Muscle of leg (tissue), 11 donors: Measurements from ENCODE around the gene LGALS14. TPM values are rescaled to one million over a fixed set of nuclear protein-coding genes. Genes with fewer than 3 reads are reported as not detected.
"Not testable (repeated sequence)": the region's sequence is repeated elsewhere in the genome, so short reads cannot be mapped to it uniquely, and the experiment has no call there.

Source experiments
- DNase-seq: peaks from one replicate; pipeline ENCODE4 v3.0.0; 2013
- H3K27ac ChIP-seq: one replicate; pipeline ENCODE4 v1.5.1; 2013; ENCODE audit warnings: mild to moderate bottlenecking, low read length, control low read depth
- H3K27me3 ChIP-seq: one replicate; pipeline ENCODE4 v1.6.1; 2013; ENCODE audit warnings: low read length; ENCODE audit not compliant: control insufficient read depth, insufficient read depth
- H3K36me3 ChIP-seq: one replicate; pipeline ENCODE4 v1.6.1; 2013; ENCODE audit warnings: low read length; ENCODE audit not compliant: control insufficient read depth, insufficient read depth
- H3K4me1 ChIP-seq: one replicate; pipeline ENCODE4 v1.6.1; 2013; ENCODE audit warnings: low read length; ENCODE audit not compliant: control insufficient read depth, insufficient read depth
- H3K4me3 ChIP-seq: one replicate; pipeline ENCODE4 v1.5.1; 2013; ENCODE audit warnings: low read length, control low read depth
- H3K9me3 ChIP-seq: replicated peaks from 2 replicates; pipeline ENCODE4 v1.6.1; 2013; ENCODE audit warnings: low read depth, low read length; ENCODE audit not compliant: control insufficient read depth
- WGBS: methylation state at CpG from one replicate; pipeline ENCODE4 v1.1.5; 2013; ENCODE audit warnings: missing lambda C conversion rate; ENCODE audit not compliant: insufficient coverage; 5-methylcytosine and 5-hydroxymethylcytosine counted together
- polyA plus RNA-seq, 8 donors: library from polyadenylated mRNA; unstranded; fragments of 120-200 nt; gene quantifications; one replicate each; pipeline versions ENCODE4 v1.2.1 to v1.2.3, GENCODE V29; 2013; ENCODE audit warnings: inconsistent platforms in 1 of 8, low replicate concordance in 1 of 8; ENCODE audit not compliant: insufficient read length in 8 of 8, insufficient read depth in 1 of 8
- total RNA-seq: library from RNA; stranded (reverse); fragments of 120-200 nt; gene quantifications from one replicate; pipeline ENCODE4 v1.2.4, GENCODE V29; 2013

The LGALS14 gene
- total and polyA plus RNA-seq, 9 donors = 0.13 to 0.39 (median 0.34) TPM; not detected in 2

DNA sequence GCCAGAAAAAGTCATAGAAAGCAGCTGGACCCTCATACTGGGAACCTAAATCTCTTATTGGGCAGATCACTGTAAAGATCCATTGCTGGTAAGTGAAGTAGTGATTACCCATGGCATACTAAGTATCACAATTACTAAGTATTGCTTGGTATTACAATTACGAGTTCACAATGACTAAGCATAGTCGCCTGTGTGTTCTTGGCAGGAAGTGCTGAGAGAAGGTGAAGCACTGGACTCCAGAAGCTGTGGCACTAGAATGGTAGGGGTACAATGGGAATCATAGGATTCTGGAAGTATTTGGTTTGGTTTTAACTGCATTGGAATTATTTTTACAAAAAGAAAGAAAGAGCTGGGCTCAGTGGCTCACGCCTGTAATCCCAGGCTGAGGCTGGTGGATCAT is 28.3 kb upstream of the LGALS14 start:
- H3K4me1 ChIP-seq = peaks cover 8% of the 10 kb centered on the region
- H3K27ac ChIP-seq = no peak overlapping the region
- no peak for DNase-seq
- H3K9me3 ChIP-seq = no peaks in the 10 kb centered on the region
- H3K27me3 ChIP-seq = no peaks in the 10 kb centered on the region
- 71% methylated on average over 2 of the region's 3 CpGs for WGBS
- no peak overlapping the region for H3K4me3 ChIP-seq
- H3K36me3 ChIP-seq = no peaks in the 10 kb centered on the region

DNA sequence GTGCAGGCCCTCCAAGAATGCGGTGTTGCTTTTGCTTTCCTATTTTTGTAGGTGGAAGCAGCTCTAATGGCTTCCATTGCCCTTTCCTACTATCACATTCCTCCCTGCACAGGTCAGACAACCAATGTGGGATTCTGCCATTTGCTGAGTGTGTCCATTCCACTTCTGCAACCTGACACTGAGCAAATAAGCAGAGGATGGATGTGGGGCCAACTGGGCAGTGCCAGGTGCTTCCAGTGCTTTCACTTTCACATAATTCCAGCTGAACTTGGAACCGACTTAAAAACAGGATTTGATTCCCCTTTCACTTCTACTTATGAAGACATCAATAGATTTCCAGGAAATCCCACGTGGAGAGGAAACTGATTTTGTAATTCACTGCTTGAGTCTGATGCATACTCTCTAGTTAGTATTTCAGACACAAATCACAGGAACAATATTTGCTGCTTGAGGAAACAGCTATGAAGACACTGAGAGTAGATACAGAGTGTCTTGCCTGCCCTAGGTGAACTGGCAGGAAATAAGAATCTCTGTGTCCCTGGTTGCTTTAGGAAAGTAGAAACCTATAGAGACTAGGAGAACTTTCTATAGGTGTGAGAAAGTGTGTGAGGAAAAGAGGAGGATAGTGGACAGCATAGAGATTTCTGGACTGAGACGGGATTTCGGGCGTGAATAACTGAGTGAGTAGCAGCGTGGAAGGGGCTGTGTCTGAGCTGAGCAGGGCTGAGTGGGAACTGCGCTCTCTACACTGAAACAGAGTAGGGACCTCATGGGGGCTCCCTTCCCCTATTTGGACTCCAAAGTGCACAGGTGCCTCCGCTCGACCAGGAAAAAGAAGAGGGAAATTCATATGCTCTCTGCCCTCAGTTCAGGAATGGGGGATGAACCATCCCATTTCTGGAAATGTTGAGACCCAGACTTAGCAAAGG is 26.1 kb upstream of the LGALS14 start:
- DNase-seq = peak; percentile 68
- Histone ChIP-seq H3K4me3 (no peak overlapping the region), H3K4me1 (peaks cover 8% of the 10 kb centered on the region), H3K27ac (peak overlapping the region; percentile 85), H3K27me3 (no peaks in the 10 kb centered on the region), H3K9me3 (no peaks in the 10 kb centered on the region), H3K36me3 (no peaks in the 10 kb centered on the region)
- 66% methylated on average over 3 of the region's 10 CpGs for WGBS

DNA sequence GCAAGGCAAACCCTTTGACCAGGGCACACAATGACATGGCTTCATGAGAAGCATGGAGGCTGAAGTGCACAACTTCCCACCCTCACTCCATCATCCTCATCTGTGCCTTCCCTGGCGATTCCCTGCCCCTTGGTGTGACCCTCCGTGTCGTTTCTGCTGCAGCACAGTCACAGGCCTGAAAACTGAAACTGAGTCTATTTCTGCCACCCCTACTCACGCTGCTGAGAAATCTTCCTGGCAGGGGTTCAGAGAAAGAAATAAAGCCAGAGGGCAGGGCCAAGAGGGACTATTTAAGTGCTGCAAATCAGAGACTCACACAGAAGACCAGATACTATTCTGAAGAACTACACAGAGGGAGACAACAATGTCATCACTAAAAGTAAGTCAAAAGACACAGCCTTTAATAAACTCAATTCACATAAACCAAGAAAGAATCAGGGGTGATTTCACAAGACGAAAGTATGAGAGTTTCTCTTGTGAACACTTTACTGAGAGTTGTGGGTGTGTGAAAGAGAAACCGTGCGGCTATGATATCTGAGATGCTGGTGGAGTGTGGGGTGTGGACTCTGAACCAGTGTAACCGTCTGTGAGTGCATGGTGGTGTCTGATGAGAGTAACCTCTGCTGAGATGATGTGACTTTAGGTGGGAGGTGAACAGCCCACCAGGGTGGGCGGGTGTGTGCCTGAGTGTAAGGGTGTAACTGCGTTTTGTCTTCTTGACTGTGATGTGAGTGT is 25.1 kb upstream of the LGALS14 start:
- DNase-seq = peak; percentile 60
- Histone ChIP-seq H3K27me3 (no peaks in the 10 kb centered on the region), H3K36me3 (no peaks in the 10 kb centered on the region), H3K4me1 (peaks cover 8% of the 10 kb centered on the region), H3K27ac (peak overlapping the region; percentile 85), H3K4me3 (peak overlapping the region; percentile 35), H3K9me3 (no peaks in the 10 kb centered on the region)
- 55% methylated on average over 6 of the region's 10 CpGs for WGBS

DNA sequence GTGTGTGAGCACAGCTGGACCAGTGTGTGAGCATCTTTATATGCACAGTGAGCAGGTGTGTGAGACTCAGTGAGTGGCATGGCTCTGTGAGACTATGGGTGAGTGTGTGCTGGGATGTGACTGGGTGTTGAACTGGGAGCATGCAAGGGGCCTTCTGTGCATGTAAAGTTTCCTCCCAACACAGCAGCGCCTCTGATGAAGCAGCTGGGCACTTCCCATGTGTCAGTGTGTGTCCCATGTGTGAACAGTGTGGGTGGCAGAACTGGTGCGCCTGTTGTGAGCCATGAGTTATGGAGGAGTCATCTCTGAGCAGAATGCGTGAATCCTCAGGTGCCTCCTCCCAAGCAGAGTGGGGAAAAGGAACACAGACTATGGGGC is 24.5 kb upstream of the LGALS14 start:
- H3K27me3 ChIP-seq = no peaks in the 10 kb centered on the region
- peak overlapping the region; percentile 81 for H3K27ac ChIP-seq
- DNase-seq = peak; percentile 1
- no peaks in the 10 kb centered on the region for H3K9me3 ChIP-seq
- H3K4me1 ChIP-seq = peaks cover 8% of the 10 kb centered on the region
- no peaks in the 10 kb centered on the region for H3K36me3 ChIP-seq
- 86% methylated on average over 3 of the region's 3 CpGs for WGBS
- peak overlapping the region; percentile 35 for H3K4me3 ChIP-seq

DNA sequence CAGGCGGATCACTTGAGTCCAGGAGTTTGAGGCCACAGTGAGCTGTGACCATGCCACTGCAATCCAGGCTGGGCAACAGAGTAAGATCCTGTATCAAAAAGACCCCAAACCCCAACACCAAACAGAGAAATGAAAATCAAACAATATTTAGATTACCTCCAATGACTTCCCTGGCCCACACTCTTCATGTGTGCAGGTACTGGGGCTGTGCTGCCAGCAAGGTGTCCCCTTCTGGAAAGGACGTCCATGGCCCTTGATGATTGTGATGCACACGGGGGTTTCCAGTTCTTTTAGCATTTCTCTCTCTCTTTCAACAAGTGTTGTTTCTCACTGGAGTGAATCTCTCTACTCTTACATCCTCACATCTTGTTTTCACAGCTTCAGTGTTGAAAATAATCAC is 23.7 kb upstream of the LGALS14 start:
- Histone ChIP-seq H3K9me3 (no peaks in the 10 kb centered on the region), H3K27me3 (no peaks in the 10 kb centered on the region), H3K36me3 (no peaks in the 10 kb centered on the region), H3K4me1 (peaks cover 8% of the 10 kb centered on the region), H3K4me3 (no peak overlapping the region), H3K27ac (no peak overlapping the region)
- DNase-seq = no peak
- WGBS = 78% methylated on average over 2 of the region's 3 CpGs

DNA sequence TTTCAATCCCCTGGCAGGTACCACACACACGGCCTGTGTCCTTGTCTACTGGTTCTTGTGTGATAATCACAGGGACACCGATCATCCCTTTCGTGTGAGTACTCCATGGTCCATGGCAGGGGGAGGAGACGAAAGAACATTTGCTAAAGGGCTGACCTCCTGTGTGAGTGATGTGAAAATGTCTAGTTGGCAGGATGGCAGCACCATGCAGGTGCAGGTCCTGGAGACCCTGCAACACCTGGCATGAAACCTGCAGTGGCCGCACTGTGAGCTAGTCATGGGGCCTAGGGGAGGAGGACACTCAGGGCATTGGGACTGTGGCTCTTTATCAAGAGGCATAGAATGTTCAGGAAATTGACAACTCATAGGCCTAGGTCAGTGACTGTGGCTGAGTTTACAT is 22.9 kb upstream of the LGALS14 start:
- Histone ChIP-seq H3K27ac (no peak overlapping the region), H3K9me3 (no peaks in the 10 kb centered on the region), H3K4me3 (no peak overlapping the region), H3K4me1 (peaks cover 8% of the 10 kb centered on the region), H3K27me3 (no peaks in the 10 kb centered on the region), H3K36me3 (no peaks in the 10 kb centered on the region)
- no peak for DNase-seq
- 86% methylated on average over 4 of the region's 5 CpGs for WGBS

DNA sequence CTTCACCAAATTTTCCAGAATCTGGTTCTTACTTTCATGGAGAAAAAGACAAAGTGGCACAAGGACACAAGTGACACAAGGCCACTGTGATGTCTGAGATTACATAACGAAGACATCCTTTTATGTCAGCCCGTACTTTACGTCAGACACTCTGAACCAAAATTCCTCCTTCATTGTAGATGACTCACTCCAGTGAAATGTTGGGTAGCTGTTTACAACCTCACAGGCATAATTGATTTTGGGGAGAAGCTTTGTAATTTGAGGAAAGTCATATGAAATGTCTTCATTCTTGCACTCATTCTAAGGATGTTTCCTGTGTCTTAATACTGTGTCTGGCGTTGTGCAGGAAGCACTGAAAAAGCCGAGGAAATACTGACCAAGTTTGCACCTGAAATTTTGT is 20.0 kb upstream of the LGALS14 start:
- 100% methylated on average over 1 of the region's 5 CpGs for WGBS
- H3K27ac ChIP-seq = no peak overlapping the region
- H3K4me3 ChIP-seq = no peak overlapping the region
- no peaks in the 10 kb centered on the region for H3K36me3 ChIP-seq
- DNase-seq = no peak
- no peaks in the 10 kb centered on the region for H3K4me1 ChIP-seq
- H3K27me3 ChIP-seq = no peaks in the 10 kb centered on the region
- H3K9me3 ChIP-seq = no peaks in the 10 kb centered on the region

DNA sequence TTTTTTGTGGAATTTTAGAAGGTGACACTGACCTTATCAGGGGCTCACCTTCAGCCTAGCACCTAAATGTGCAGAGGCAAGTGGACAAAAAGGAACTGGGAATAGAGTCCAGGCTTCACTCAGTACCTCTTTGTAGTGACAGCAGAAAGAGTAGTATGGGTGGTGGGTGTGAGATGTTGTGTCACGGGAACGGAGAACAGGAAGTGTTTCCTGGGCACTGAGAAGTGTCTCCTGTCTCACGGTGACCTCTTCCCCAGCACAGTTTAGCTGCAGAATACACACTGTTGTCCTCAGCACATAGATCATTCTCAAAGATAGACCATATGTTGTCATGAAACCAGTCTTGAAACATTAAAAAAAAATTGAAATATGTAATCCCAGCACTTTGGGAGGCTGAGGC is 17.5 kb upstream of the LGALS14 start:
- Histone ChIP-seq H3K27ac (no peak overlapping the region), H3K27me3 (no peaks in the 10 kb centered on the region), H3K9me3 (no peaks in the 10 kb centered on the region), H3K4me1 (no peaks in the 10 kb centered on the region), H3K36me3 (no peaks in the 10 kb centered on the region), H3K4me3 (no peak overlapping the region)
- WGBS = no CpG with 5 or more reads among the region's 3 CpGs
- DNase-seq = no peak

DNA sequence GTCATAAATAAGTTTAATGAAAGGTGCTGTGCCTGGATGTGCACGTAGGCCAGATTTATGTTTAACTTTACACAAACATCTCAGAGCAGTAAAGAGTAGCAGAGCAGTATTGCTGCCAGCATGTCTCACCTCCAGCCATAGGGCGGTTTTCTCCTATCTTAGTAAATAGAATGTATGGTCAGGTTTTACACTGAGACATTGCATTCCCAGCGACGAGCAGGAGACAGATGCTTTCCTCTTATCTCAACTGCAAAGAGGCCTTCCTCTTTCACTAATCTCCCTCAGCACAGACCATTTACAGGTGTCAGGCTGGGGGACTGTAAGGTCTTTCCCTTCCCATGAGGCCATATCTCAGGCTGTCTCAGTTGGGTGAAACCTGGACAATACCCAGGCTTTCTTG is 15.6 kb upstream of the LGALS14 start:
- DNase-seq, H3K27ac ChIP-seq, H3K4me3 ChIP-seq, H3K27me3 ChIP-seq, H3K9me3 ChIP-seq, H3K36me3 ChIP-seq, H3K4me1 ChIP-seq: not testable (repeated sequence)
- no CpG with 5 or more reads among the region's 4 CpGs for WGBS

DNA sequence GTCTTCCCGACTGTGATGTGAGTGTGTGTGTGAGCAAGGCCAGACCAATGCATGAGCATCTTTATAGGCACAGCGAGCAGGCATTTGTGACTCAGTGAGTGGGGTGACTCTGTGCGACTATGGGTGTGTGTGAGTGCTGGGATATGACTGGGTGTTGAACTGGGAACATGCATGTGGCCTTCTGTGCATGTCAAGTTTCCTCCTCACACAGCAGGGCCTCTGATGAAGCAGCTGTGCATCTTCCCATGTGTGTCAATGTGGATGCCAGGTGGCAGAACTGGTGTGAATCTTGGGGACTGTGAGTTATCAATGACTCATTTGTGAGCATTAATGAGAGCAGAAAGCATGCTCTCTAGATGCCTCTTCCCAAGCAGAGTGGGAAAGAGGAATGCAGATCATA is 12.1 kb upstream of the LGALS14 start:
- 63% methylated on average over 3 of the region's 3 CpGs for WGBS
- DNase-seq = no peak
- Histone ChIP-seq H3K4me1 (no peaks in the 10 kb centered on the region), H3K9me3 (no peaks in the 10 kb centered on the region), H3K36me3 (no peaks in the 10 kb centered on the region), H3K27me3 (no peaks in the 10 kb centered on the region), H3K27ac (no peak overlapping the region), H3K4me3 (no peak overlapping the region)
